GM23338 (cell line): ENCODE measurements around the gene HPRT1.

Experiments
- CREB1 ChIP-seq: fragments of 250-450 bp; sonication (Bioruptor Pico); IDR thresholded peaks from 2 replicates; pipeline ENCODE4 v1.5.0; 2020; ENCODE audit warnings: low read depth, mild to moderate bottlenecking, moderate library complexity
- CTCF ChIP-seq, 2 experiments: fragments of 200-600 bp in 1 of 2; sonication (generic) in 1 of 2; conservative IDR thresholded peaks; 2 replicates each; pipeline versions ENCODE4 v1.5.1 to v1.6.1; 2016 to 2017; ENCODE audit warnings: antibody characterized with exemption in 2 of 2, low read depth in 2 of 2, mild to moderate bottlenecking in 2 of 2, moderate library complexity in 1 of 2
- EZH2 ChIP-seq: fragments of 200-600 bp; sonication (generic); IDR thresholded peaks from one replicate; pipeline ENCODE4 v1.8.0; 2017; ENCODE audit warnings: antibody characterized with exemption, mild to moderate bottlenecking, low read depth; ENCODE audit not compliant: unreplicated experiment
- NANOG ChIP-seq: IDR thresholded peaks from 2 replicates; pipeline ENCODE4 v1.6.1; 2016; ENCODE audit warnings: antibody characterized with exemption, borderline replicate concordance
- POLR2AphosphoS5 ChIP-seq: IDR thresholded peaks from 2 replicates; pipeline ENCODE4 v1.6.1; 2016; ENCODE audit warnings: antibody characterized with exemption, low read depth
- ZNF114 ChIP-seq: fragments of 250-450 bp; sonication (Bioruptor Pico); IDR thresholded peaks from 2 replicates; pipeline ENCODE4 v1.5.0; 2020; ENCODE audit warnings: mild to moderate bottlenecking, moderate library complexity
- TF ChIP-seq, protein P1 (sequence below): IDR thresholded peaks from one replicate; pipeline ENCODE4 v1.6.1; 2018; ENCODE audit warnings: antibody characterized with exemption; ENCODE audit not compliant: unreplicated experiment

DNA sequence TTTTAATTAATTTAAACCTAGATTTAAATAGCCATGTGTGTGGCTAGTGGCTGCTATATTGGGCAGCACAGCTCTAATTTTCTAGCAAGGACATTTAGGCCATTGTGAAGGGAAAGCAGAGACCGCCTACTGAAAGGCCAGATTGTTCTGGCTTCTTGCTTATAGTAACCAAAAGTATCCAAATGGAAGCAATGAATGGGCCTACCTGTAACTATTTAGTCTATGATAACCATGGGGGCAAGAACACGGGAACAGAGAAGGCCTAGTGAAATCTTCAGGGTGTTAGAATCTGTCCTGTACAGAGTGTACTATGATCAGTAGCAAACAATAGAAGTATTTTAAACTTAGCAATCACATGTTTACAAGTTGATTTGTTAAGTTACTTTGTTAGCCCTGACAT lies 16.5 kb upstream of the HPRT1 start:
- TF ChIP-seq CTCF (conservative IDR thresholded peaks at IDR 0.05; ENCODE audit: low read depth in 2 of 2) (no peak), EZH2 (no peak), POLR2AphosphoS5 (no peak), CREB1 (CRISPR knock-in tag) (no peak), NANOG (no peak), ZNF114 (CRISPR knock-in tag) (no peak)
- TF ChIP-seq, protein P1, sequence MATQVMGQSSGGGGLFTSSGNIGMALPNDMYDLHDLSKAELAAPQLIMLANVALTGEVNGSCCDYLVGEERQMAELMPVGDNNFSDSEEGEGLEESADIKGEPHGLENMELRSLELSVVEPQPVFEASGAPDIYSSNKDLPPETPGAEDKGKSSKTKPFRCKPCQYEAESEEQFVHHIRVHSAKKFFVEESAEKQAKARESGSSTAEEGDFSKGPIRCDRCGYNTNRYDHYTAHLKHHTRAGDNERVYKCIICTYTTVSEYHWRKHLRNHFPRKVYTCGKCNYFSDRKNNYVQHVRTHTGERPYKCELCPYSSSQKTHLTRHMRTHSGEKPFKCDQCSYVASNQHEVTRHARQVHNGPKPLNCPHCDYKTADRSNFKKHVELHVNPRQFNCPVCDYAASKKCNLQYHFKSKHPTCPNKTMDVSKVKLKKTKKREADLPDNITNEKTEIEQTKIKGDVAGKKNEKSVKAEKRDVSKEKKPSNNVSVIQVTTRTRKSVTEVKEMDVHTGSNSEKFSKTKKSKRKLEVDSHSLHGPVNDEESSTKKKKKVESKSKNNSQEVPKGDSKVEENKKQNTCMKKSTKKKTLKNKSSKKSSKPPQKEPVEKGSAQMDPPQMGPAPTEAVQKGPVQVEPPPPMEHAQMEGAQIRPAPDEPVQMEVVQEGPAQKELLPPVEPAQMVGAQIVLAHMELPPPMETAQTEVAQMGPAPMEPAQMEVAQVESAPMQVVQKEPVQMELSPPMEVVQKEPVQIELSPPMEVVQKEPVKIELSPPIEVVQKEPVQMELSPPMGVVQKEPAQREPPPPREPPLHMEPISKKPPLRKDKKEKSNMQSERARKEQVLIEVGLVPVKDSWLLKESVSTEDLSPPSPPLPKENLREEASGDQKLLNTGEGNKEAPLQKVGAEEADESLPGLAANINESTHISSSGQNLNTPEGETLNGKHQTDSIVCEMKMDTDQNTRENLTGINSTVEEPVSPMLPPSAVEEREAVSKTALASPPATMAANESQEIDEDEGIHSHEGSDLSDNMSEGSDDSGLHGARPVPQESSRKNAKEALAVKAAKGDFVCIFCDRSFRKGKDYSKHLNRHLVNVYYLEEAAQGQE: no peak
